ENCODE measurements around the gene ALDOA. TPM values are rescaled to one million over a fixed set of nuclear protein-coding genes. Genes with fewer than 3 reads are reported as not detected.
A peak's percentile ranks its signal among the peaks of the same experiment; 100 is the strongest.
"Not testable (repeated sequence)": the region's sequence is repeated elsewhere in the genome, so short reads cannot be mapped to it uniquely, and the experiment has no call there.

ALDOA gene
- total RNA-seq, 2 experiments from 2014 or later = 1,486 to 1,632 TPM

- Mint-ChIP-seq H3K36me3 (peaks cover 20% of the 10 kb centered on the region), H3K27ac (no peak overlapping the region), H3K4me1 (peaks cover 9% of the 10 kb centered on the region), H3K4me3 (no peak overlapping the region), H3K9me3 (no peaks in the 10 kb centered on the region), H3K27me3 (no peaks in the 10 kb centered on the region)
- no peak for DNase-seq
- POLR2A ChIA-PET = interaction anchor here (0.6 to 1.1 kb wide), 4 partner anchors 18 to 73 kb away, joined by 3 read pairs; partner anchors contain the start of genes CORO1A and TBX6
- ATAC-seq (ENCODE audit: low read depth) = no peak
Measured at GRCh38 chr16:30110661-30111060, 45.1 kb downstream of the ALDOA start.

DNA sequence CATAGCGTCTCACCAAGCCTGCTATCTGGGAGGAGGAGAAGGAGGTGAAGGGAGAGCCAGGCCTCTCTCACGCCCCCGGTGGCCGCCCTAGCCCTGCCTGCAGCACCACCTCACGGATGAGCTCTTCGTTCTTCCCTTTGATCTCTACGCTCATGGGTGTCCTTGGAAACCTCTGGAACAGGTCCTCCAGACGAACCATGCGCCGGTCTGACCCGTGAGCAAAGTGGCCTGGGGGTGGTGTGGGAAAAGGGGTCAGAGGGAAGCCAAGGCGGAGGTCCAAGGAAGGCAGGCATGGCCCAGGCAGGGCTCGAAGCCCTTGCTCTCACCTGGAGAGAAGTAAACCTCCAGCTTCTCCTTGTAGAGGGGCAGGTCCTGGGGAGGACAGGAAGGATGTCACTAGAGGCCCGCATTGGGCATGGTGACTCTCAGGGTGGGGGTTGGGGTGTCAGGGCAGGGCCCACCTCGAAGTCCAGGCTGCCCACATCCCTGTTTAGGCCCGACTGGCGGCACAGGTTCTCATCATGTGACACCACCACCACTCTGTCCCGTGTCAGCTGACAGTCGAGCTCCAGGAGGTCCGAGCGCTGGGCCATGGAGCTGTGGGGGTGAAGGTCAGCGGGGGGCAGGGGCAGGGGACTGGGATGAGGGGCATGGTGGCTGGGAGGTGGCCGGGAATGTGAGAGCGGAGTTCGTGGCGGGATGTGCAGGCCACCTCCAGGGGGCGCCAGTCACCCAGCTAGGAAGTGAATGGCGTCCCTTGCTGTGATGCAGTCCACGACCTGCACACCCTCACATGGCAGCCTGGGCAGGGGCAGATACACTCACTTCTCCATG, 46.9 kb downstream of the ALDOA start:
- Mint-ChIP-seq H3K4me3 (no peak overlapping the region), H3K36me3 (peaks cover 17% of the 10 kb centered on the region), H3K27ac (peak overlapping the region; percentile 64), H3K4me1 (peaks cover 9% of the 10 kb centered on the region), H3K9me3 (no peaks in the 10 kb centered on the region), H3K27me3 (no peaks in the 10 kb centered on the region)
- peak; percentile 75 for DNase-seq
- peak; percentile 50 for ATAC-seq (ENCODE audit: low read depth)
- POLR2A ChIA-PET = interaction anchor here (0.8 to 4.8 kb wide), 7 partner anchors 8 to 295 kb away, joined by 3 to 30 read pairs (median 4); partner anchors contain the start of genes CORO1A, MAPK3 and ZNF771

DNA sequence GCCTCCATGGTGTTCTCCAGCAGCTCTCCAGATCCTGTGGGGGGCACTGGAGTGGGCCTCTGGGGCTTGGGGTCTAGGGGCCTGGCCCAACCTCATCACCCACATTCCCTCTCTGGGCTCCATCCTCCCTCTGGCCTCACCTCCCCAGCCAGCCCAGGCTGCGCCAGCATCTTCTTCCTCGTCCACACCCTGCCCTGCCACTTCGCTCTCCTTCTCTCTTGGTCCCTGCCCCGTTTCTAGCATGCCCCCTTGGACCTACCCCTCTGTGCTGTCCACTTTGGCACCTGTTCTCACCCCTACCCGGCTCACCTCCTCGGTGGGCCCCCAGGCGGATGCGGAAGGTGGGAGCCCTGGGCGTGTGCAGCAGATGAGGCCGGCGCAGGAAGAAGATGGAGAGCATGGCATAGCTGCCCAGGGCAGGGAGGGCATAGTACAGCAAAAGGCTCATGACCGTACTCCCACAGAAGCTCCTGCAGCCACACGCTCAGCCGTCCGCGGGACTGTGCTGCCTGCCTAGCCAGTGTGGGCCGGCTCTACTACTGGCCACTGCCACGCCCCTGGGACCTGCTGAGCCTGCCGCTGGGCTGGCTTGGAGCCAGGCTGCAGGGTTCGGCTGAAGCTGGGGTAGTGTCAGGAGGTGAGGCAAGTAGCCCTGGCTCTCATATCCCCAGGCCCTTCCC, 47.6 kb downstream of the ALDOA start, which contains the start of gene GDPD3:
TSS of gene GDPD3 (minus strand) at position 507 of the 680 bp plus-strand sequence. CDS start at position 448, 59 bp downstream.
- Mint-ChIP-seq H3K4me1 (peaks cover 9% of the 10 kb centered on the region), H3K9me3 (no peaks in the 10 kb centered on the region), H3K36me3 (peaks cover 13% of the 10 kb centered on the region), H3K27me3 (no peaks in the 10 kb centered on the region), H3K27ac (peak within 1 kb of the TSS; percentile 64), H3K4me3 (no peak within 1 kb of the TSS)
- no peak for ATAC-seq (ENCODE audit: low read depth)
- DNase-seq = no peak
- POLR2A ChIA-PET = interaction anchor here (1.0 to 4.8 kb wide), 4 partner anchors 8 to 72 kb away, joined by 3 to 30 read pairs (median 8); partner anchors contain the start of gene CORO1A

DNA sequence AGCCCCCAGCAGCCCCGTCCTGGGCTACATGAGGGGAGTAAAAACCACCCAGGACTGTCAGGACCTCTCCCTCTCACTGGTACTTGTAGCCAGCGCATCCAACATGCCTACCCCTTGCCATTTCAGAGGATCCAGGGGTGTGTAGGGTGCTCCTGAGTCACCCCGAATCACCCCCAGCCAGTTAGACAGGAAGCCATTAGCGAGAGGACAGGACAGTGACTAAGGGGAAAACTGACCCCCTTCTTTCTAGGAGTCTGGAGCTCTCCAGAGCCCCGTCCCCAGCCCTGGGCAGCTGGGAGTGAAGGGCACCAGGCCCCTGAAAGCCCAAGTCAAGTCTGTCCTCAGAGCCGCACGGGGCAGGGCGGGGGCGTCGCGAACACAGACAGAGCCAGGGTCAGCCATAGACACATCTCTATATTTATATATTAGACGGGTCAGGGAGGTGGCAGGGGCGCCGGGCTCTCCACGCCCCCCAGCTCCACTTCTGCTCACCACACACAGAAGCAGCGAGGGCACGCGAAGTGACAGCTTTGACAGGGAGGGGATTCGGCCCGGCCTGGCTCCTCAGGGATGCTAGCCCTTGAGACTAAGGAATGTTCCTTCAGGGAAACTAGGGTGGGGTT, 48.3 kb downstream of the ALDOA start:
- ATAC-seq (ENCODE audit: low read depth) (no peak), DNase-seq (no peak)
- Mint-ChIP-seq H3K36me3 (peaks cover 13% of the 10 kb centered on the region), H3K9me3 (no peaks in the 10 kb centered on the region), H3K4me1 (peaks cover 9% of the 10 kb centered on the region), H3K4me3 (no peak overlapping the region), H3K27ac (peak overlapping the region; percentile 21), H3K27me3 (no peaks in the 10 kb centered on the region)
- POLR2A ChIA-PET = interaction anchor here (1.0 to 4.8 kb wide), 3 partner anchors 11 to 72 kb away, joined by 4 to 30 read pairs (median 5); partner anchors contain the start of gene CORO1A

DNA sequence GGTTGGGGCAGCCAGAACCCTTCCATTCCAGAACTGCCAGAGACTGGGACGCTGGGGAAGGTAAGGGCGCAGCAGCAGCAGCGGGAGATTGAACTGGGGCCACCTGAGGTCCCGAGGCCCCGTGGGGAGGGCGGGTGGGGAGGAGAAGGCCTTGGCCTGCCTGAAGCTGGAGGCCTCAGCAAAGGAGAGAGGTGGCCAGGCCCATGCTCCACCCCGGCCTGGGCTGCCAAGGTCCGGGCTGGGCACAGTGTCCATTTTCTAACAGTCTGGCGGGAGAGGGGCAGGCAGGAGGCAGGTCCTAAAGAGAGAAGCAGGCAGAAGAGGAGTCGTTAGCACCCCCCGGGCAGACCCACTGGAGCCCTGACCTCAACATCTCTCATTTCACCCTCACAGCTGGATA, 48.9 kb downstream of the ALDOA start:
- Mint-ChIP-seq H3K27ac (no peak overlapping the region), H3K4me1 (peaks cover 9% of the 10 kb centered on the region), H3K9me3 (no peaks in the 10 kb centered on the region), H3K36me3 (peaks cover 16% of the 10 kb centered on the region), H3K4me3 (peak overlapping the region; percentile 8), H3K27me3 (no peaks in the 10 kb centered on the region)
- ATAC-seq (ENCODE audit: low read depth) = no peak
- POLR2A ChIA-PET = interaction anchor here (1.0 to 4.8 kb wide), 3 partner anchors 11 to 71 kb away, joined by 4 to 30 read pairs (median 5); partner anchors contain the start of gene CORO1A
- no peak for DNase-seq

DNA sequence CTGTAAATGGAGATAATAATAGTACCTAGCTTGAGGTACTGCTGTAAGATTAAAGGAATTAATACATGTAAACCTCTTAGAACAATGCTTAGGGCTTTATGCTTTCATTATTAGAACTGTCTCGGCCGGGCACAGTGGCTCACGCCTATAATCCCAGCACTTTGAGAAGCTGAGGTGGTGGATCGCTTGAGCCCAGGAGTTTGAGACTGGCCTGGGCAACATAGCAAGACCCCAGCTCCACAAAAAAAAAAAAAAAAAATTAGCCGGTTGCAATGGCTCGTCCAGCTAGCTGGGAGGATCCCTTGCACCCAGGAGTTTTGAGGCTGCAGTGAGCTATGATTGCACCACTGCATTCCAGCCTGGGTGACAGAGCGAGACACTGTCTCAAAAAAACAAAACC, 49.3 kb downstream of the ALDOA start:
- H3K27me3 Mint-ChIP-seq; ATAC-seq (ENCODE audit: low read depth); DNase-seq; H3K9me3 Mint-ChIP-seq: not testable (repeated sequence)
- Mint-ChIP-seq H3K36me3 (peaks cover 19% of the 10 kb centered on the region), H3K4me1 (peaks cover 10% of the 10 kb centered on the region), H3K27ac (peak overlapping the region; percentile 56), H3K4me3 (peak overlapping the region; percentile 8)
- POLR2A ChIA-PET = interaction anchor here (1.0 to 4.8 kb wide), 2 partner anchors 68 to 70 kb away, joined by 4 to 30 read pairs; partner anchors contain the start of gene CORO1A

DNA sequence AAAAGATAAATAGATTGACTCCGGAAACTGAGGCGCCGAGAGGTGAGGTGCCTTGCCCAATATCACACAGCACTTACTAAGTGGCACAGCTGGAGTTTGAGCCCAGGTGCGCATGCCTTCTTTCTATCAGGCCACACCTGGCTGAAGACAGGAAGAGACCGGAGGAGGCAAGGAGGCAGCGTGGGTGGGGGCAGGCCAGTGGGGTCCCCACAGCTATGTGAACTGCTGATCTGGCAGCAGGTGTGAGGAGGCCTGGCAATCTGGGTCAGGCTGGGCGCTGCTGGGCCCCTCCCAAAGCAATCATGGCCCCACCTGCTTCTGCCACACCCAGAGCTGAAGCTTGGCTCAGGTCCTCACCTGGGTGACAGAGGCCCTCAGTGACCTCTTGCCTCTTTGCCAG, 49.7 kb downstream of the ALDOA start:
- peak overlapping the region; percentile 56 for H3K27ac Mint-ChIP-seq
- ATAC-seq (ENCODE audit: low read depth) (peak; percentile 10), DNase-seq (no peak)
- no peaks in the 10 kb centered on the region for H3K9me3 Mint-ChIP-seq
- POLR2A ChIA-PET = interaction anchor here (0.5 to 4.8 kb wide), 2 partner anchors 70 to 442 kb away, joined by 3 to 30 read pairs; no protein-coding TSS in a partner anchor
- H3K4me1 Mint-ChIP-seq = peaks cover 14% of the 10 kb centered on the region
- H3K27me3 Mint-ChIP-seq = no peaks in the 10 kb centered on the region
- H3K4me3 Mint-ChIP-seq = no peak overlapping the region
- H3K36me3 Mint-ChIP-seq = peaks cover 22% of the 10 kb centered on the region

- H3K27ac Mint-ChIP-seq = no peak overlapping the region
- no peaks in the 10 kb centered on the region for H3K27me3 Mint-ChIP-seq
- no peaks in the 10 kb centered on the region for H3K9me3 Mint-ChIP-seq
- peaks cover 22% of the 10 kb centered on the region for H3K36me3 Mint-ChIP-seq
- peaks cover 24% of the 10 kb centered on the region for H3K4me1 Mint-ChIP-seq
- ATAC-seq (ENCODE audit: low read depth) (no peak), DNase-seq (no peak)
- no peak overlapping the region for H3K4me3 Mint-ChIP-seq
- POLR2A ChIA-PET = interaction anchor here (1.0 to 1.7 kb wide), 3 partner anchors 51 to 69 kb away, joined by 3 to 8 read pairs (median 7); partner anchors contain the start of genes ALDOA and CORO1A
Measured at GRCh38 chr16:30116291-30117207, 51.0 kb downstream of the ALDOA start.

GRCh38 chr16:30117768-30118167, 52.2 kb downstream of the ALDOA start:
- no peak for ATAC-seq (ENCODE audit: low read depth)
- peaks cover 28% of the 10 kb centered on the region for H3K4me1 Mint-ChIP-seq
- H3K27ac Mint-ChIP-seq = no peak overlapping the region
- no peak for DNase-seq
- H3K9me3 Mint-ChIP-seq = no peaks in the 10 kb centered on the region
- H3K27me3 Mint-ChIP-seq = no peaks in the 10 kb centered on the region
- H3K4me3 Mint-ChIP-seq = no peak overlapping the region
- peaks cover 18% of the 10 kb centered on the region for H3K36me3 Mint-ChIP-seq
- POLR2A ChIA-PET = interaction anchor here (1.0 to 1.7 kb wide), 3 partner anchors 53 to 68 kb away, joined by 3 to 8 read pairs (median 7); partner anchors contain the start of genes ALDOA and CORO1A

- Mint-ChIP-seq H3K36me3 (peaks cover 16% of the 10 kb centered on the region), H3K27ac (peak overlapping the region; percentile 58), H3K27me3 (no peaks in the 10 kb centered on the region), H3K4me1 (peaks cover 29% of the 10 kb centered on the region), H3K9me3 (no peaks in the 10 kb centered on the region), H3K4me3 (no peak overlapping the region)
- POLR2A ChIA-PET = interaction anchor here (0.6 to 1.7 kb wide), 4 partner anchors 26 to 459 kb away, joined by 4 to 15 read pairs (median 4); no protein-coding TSS in a partner anchor
- no peak for ATAC-seq (ENCODE audit: low read depth)
- no peak for DNase-seq
Measured at GRCh38 chr16:30119428-30119827, 53.9 kb downstream of the ALDOA start.

All from activated naive CD8-positive, alpha-beta T cell treated with anti-CD3 and anti-CD28 coated beads, Interleukin-2, amount 10 ng/mL, durations not matched to agents 7 days and 5 days (primary cell).